Amygdala (tissue), 56 donors: Measurements from ENCODE around the gene PHACTR3.
"Not testable (repeated sequence)": the region's sequence is repeated elsewhere in the genome, so short reads cannot be mapped to it uniquely, and the experiment has no call there.

Source experiments
- DNase-seq, 56 donors: peaks; one replicate each; lab custom pipeline; 2025; lab: John Stamatoyannopoulos, UW

Gene PHACTR3

DNA sequence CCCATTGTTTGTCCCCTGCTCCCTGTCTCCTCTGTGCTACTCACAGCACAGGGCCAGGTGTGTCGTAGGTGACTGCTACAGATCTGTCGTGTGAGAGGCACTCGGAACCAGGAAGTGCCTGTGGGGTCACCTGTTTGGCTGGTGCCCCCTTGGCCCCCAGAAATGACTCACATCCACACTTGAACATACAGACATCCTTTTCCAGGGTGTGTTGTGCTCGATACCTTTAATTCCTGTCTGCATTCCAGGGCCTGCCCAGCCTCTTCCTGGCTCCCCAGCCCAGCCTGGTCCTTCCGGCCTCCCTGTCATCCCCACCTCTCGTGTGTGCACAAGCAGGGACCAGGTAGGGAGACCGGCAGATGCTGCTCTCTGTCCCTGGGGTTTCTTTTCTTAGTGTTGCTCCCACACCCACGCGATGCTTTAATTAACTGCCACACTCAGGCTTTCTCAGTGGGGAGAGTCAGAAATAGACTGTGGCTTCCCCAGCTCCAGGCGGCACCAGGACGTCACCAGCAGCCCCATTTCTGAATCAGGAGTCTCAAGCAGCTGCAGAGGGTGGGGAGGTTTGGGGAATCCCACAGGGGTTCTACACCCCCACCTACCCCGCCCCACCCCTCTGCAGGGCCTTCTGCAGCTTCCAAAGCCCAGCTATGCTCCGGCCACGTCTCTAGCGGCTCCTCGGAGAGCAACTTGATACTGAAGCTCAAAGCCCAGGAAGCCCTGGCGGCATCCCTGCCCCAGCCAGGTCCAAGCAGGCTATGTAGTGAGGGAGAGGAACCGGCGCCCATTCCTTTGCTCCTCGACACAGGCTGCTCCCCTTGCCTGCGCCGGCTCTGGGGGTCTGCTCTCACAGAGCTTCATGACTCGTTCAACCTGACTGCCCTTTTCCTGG, 226.9 kb downstream of the PHACTR3 start:
- peak in 1 of 56 donors; percentile 44 for DNase-seq

DNA sequence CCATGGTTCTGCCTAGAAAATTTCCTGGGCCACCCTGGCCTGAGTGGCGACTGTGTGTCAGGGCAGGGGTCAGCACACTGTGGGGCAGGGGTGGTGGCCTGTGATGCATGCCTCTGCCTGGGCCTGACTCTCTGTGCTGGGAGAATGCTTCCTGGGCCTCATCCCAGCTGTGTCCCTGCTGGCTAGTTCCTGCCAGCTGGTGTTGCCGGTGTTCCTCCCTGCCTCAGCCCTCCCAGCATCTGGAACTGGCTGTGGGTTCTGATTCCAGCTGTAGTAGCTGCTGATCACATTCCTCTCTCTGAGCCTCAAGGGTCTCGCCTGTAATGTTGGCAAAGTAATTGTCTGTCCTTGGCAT, 227.6 kb downstream of the PHACTR3 start:
- no peak for DNase-seq

DNA sequence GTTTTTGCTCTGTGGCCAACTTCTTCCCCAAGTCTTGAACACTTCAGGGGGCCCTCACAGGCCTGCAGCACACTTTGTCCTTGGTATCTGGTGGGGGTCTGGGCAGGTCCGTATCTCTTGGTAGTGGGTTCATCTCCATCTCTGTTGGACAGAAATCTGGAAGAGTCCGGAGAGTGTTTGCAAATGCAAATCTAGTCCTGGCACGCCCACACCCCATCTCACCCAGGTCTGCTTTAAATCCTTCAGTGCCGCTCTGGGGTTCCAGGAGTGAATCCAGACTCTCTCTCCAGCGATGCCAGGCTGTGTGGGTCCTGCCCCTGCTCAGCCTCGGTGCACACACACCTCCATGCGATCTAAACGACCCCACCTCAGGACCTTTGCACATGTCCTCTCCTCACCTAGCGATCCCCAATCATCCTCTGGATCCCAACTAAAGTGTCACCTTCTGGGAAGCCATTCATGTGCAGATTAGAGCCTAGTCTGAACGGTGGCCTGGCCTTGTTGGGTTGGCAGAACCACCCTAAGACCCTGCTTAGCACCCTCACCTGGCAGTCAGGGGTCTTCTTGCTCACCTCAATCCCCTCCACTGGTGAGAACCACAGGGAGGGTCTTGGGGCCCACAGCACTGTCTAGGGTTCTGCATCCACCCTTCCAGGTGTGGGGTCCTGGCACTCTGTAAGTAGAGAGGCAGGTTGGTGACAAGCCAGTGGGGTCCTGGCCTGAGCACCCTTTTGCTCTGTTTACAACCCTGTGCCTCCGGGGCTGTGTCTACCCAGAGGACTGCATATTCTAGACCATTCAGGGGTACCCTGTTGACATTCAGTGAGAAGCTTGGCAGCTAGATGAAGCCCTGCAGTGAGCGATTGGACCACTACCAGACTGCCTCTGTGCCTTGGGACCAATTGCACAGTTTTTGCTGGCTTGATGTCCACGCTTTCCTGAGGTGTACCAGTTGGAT, 228.3 kb downstream of the PHACTR3 start:
- peak in 1 of 56 donors; percentile 30 for DNase-seq

DNA sequence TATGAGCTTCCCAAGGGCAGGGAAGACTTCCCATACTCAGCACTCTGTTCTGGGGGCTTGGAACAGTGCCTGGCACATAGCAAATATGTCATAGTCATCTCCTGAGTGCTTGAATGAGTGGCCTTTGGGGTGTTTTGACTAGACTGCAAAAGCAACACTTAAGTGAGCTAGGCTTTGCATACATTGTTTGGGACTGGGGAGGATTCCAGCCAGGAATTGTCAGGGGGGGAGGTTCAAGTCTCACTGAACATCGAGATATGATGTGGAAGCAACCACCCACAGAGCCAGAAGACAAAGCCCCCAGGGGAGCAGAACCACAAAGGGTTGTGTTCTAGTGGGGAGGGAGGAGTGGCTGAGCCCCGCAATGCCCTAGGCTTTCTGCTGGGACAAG, 230.7 kb downstream of the PHACTR3 start:
- no peak for DNase-seq

- peak in 26 of 56 donors; percentile 30 to 67 (median 46) for DNase-seq
These were observed 231.4 kb downstream of the PHACTR3 start for GRCh38 chr20:59835448-59836395.

- DNase-seq: no peak
These were observed 232.4 kb downstream of the PHACTR3 start for GRCh38 chr20:59836767-59837166.

- DNase-seq: no peak
These were observed 233.5 kb downstream of the PHACTR3 start for GRCh38 chr20:59837623-59838394.

GRCh38 chr20:59839400-59839799, 235.1 kb downstream of the PHACTR3 start:
- no peak for DNase-seq

GRCh38 chr20:59845472-59845871, 241.1 kb downstream of the PHACTR3 start:
- no peak for DNase-seq

- DNase-seq: no peak
These were observed 243.8 kb downstream of the PHACTR3 start for GRCh38 chr20:59848182-59848581.

- no peak for DNase-seq
These were observed 245.8 kb downstream of the PHACTR3 start for GRCh38 chr20:59850018-59850641.

GRCh38 chr20:59856526-59856925, 252.2 kb downstream of the PHACTR3 start:
- not testable (repeated sequence) for DNase-seq

DNA sequence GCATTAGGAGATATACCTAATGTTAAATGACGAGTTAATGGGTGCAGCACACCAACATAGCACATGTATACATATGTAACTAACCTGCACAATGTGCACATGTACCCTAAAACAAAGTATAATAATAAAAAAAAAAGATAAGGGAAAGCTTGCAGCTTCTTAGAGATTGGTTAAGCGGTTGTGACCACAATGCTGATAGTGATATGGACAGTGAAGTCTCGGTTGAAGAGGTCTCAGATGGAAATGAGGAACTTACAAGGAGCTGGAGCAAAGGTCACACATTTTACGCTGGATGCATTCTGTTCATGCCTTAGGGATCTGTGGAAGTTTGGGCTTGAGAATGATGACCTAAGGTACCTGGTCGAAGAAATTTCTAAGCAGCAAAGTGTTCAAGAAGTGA, 252.6 kb downstream of the PHACTR3 start:
- DNase-seq: not testable (repeated sequence)

DNA sequence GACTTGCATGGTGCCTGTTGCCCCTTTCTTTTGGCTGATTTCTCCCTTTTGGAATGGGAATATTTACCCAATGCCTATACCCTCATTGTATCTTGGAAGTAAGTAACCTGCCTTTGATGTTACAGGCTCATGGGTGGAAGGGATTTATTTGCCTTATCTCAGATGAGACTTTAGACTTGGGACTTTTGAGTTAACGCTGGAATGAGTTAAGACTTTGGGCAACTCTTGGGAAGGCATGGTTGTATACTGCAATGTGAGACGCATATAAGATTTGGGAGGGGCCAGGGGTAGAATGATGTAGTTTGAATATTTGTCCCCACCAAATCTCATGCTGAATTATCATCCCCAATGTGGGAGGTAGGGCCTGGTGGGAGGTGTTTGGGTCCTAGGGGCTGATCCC, 253.6 kb downstream of the PHACTR3 start:
- DNase-seq: no peak

DNA sequence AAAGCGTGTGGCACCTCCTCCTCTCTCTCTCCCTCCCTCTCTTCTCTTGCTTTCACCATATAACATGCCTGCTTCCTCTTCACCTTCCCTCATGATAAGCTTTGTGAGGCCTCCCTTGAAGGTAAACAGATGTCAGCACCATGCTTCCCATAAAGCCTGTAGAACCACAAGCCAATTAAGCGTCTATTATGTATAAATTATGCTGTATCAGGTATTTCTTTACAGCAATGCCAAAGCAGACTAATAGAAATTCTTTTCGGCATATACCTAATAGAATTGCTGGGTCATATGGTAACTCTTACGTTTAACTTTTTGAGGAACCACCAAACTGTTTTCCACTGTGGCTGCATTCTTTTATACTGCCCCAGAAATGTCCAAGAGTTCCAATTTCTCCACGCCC, 254.1 kb downstream of the PHACTR3 start:
- no peak for DNase-seq

GRCh38 chr20:59861401-59861800, 257.1 kb downstream of the PHACTR3 start:
- no peak for DNase-seq

GRCh38 chr20:59863058-59863457, 258.7 kb downstream of the PHACTR3 start:
- DNase-seq: no peak

- no peak for DNase-seq
These were observed 260.4 kb downstream of the PHACTR3 start for GRCh38 chr20:59864726-59865125.

- no peak for DNase-seq
These were observed 262.0 kb downstream of the PHACTR3 start for GRCh38 chr20:59866338-59866737.
